ENCODE measurements around the gene TGIF2.

- TF ChIP-seq CTCF (IDR thresholded peaks at IDR 0.05; ENCODE audit: insufficient read depth, low read length, poor library complexity, severe bottlenecking), result no peak
- TF ChIP-seq EZH2phosphoT487 (conservative IDR thresholded peaks at IDR 0.05; ENCODE audit: low read length), result no peak
Measured at GRCh38 chr20:36528875-36529417, 44.5 kb upstream of the TGIF2 start.

All from SU-DHL-6 (cell line).